ENCODE results near the gene TBC1D9B. TPM values are rescaled to one million over a fixed set of nuclear protein-coding genes. Genes with fewer than 3 reads are reported as not detected.

Gene TBC1D9B
- total and polyA plus RNA-seq, 9 of the 15 experiments (the other 6 are each of a cell fraction or from before 2014, with no cell fraction given) = 2.9 to 59.1 (median 33.5) TPM

GRCh38 chr5:179893958-179894895 is 13.5 kb downstream of the TBC1D9B start:
- Histone ChIP-seq H3K79me2 (ENCODE audit: control insufficient read depth, insufficient read depth, low read length) (no peaks in the 10 kb centered on the region), H3K4me1 (replicated peaks in 1 of 2; ENCODE audit: control insufficient read depth in 2 of 2, insufficient read depth in 2 of 2, low read length in 2 of 2) (no peaks in the 10 kb centered on the region), H3K36me3 (ENCODE audit: control insufficient read depth, insufficient read depth, low read length) (peaks cover 90% of the 10 kb centered on the region), H4K20me1 (replicated peaks; ENCODE audit: control insufficient read depth, insufficient read depth, low read length) (0 out of 2 replicates have a peak, but pooled peaks cover 7% of the 10 kb centered on the region), H3K4me3 (no peak overlapping the region), H2AFZ (ENCODE audit: low read depth, low read length) (no peak overlapping the region), H3K9me3 (replicated peaks; ENCODE audit: control insufficient read depth, insufficient read depth, low read depth, low read length) (no peaks in the 10 kb centered on the region), H3K4me2 (ENCODE audit: insufficient read depth, low read length) (no peak overlapping the region), H3K27ac (ENCODE audit: extremely low read depth, low read depth, low read length) (no peak overlapping the region), H3K9me1 (ENCODE audit: control insufficient read depth, insufficient read depth, low read length) (peaks cover 3% of the 10 kb centered on the region), H3K9ac (ENCODE audit: insufficient read depth in 1 of 2, low read depth in 2 of 2, low read length in 2 of 2) (peak overlapping the region in 1 of 2 experiments; percentile 0; a peak in 1 of 4 replicates), H3K27me3 (ENCODE audit: control insufficient read depth in 2 of 2, insufficient read depth in 2 of 2, low read length in 2 of 2) (no peaks in the 10 kb centered on the region)
- 95% methylated on average over 20 of the region's 26 CpGs for WGBS (ENCODE audit: insufficient coverage, low coverage, missing lambda C conversion rate)
- FAIRE-seq (no peak), ATAC-seq (no peak), DNase-seq (ENCODE audit: extremely low read depth in 1 of 4, low spot score in 3 of 4) (no peak)
- intact Hi-C loops (cut with micrococcal nuclease) (no loop called here), in situ Hi-C loops (cut with MboI) (no loop called here)
- CTCF ChIA-PET (ENCODE audit: low intra/inter-chr PET ratio) = no interaction called here
- BruUV-seq (replicated peaks) = no TSS peak
- TF ChIP-seq ZNF175 (CRISPR knock-in tag; IDR thresholded peaks at IDR 0.05; ENCODE audit: low read depth) (no peak), GTF2A2 (tag; IDR thresholded peaks at IDR 0.05) (no peak), HDAC1 (IDR thresholded peaks at IDR 0.05) (no peak), DPF2 (IDR thresholded peaks at IDR 0.05) (no peak), LARP7 (IDR thresholded peaks at IDR 0.05) (no peak), TEAD4 (IDR thresholded peaks at IDR 0.05; ENCODE audit: low read length) (no peak), TEAD4 (CRISPR knock-in tag; IDR thresholded peaks at IDR 0.05; ENCODE audit: borderline replicate concordance) (no peak), IFI16 (CRISPR knock-in tag; IDR thresholded peaks at IDR 0.05) (no peak), EP300 (IDR thresholded peaks at IDR 0.05; ENCODE audit: low read length) (no peak), UBTF (IDR thresholded peaks at IDR 0.05; ENCODE audit: borderline replicate concordance in 1 of 2, low read depth in 2 of 2, low read length in 2 of 2) (no peak), SNIP1 (IDR thresholded peaks at IDR 0.05; ENCODE audit: low read depth) (no peak), CLOCK (CRISPR knock-in tag; IDR thresholded peaks at IDR 0.05; ENCODE audit: borderline replicate concordance) (no peak), MCM7 (IDR thresholded peaks at IDR 0.05) (no peak), PHTF2 (CRISPR knock-in tag; IDR thresholded peaks at IDR 0.05) (no peak), THAP12 (CRISPR knock-in tag; IDR thresholded peaks at IDR 0.05) (no peak)
- POLR2A ChIA-PET = interaction anchor here (0.6 to 0.8 kb wide), 2 partner anchors 25 to 71 kb away, joined by 3 read pairs; no protein-coding TSS in a partner anchor

Data from K562 (cell line).